Umbilical cord (tissue), 2 donors: ENCODE data around the gene PPP2R2B. TPM values are rescaled to one million over a fixed set of nuclear protein-coding genes. Genes with fewer than 3 reads are reported as not detected.
A peak's percentile ranks its signal among the peaks of the same experiment; 100 is the strongest.
"Not testable (repeated sequence)": the region's sequence is repeated elsewhere in the genome, so short reads cannot be mapped to it uniquely, and the experiment has no call there.

Experiments used
- DNase-seq: peaks from one replicate; pipeline ENCODE4 v3.0.0-alpha.2; 2015; ENCODE audit warnings: low spot score
- total RNA-seq: library from RNA; depleted of rRNA; stranded (reverse); fragments of >200 nt; gene quantifications from one replicate; pipeline ENCODE4 v1.2.3, GENCODE V29; 2014; ENCODE audit warnings: low replicate concordance; ENCODE audit not compliant: insufficient read depth

The PPP2R2B gene
- total RNA-seq, 1 donor from 2014 or later, result 5.1 TPM

DNA sequence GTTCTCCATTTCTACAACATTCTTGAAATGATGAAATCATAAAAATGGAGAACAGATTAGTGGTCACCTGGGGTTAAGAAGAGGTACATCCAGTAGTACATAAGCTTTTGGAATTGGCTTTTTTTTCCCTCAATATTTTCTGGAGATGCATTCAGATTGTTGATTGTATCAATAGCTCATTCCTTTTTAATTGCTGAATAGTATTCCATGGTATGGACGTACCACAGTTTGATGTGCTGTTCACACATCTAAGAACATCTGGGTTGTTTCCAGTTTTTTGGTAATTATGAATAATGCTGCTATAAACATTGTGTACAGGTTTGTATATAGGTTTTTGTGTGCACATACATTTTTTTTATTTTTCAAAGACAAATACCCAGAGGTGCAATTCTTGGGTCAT, 130.0 kb downstream of the PPP2R2B start:
- no peak for DNase-seq

DNA sequence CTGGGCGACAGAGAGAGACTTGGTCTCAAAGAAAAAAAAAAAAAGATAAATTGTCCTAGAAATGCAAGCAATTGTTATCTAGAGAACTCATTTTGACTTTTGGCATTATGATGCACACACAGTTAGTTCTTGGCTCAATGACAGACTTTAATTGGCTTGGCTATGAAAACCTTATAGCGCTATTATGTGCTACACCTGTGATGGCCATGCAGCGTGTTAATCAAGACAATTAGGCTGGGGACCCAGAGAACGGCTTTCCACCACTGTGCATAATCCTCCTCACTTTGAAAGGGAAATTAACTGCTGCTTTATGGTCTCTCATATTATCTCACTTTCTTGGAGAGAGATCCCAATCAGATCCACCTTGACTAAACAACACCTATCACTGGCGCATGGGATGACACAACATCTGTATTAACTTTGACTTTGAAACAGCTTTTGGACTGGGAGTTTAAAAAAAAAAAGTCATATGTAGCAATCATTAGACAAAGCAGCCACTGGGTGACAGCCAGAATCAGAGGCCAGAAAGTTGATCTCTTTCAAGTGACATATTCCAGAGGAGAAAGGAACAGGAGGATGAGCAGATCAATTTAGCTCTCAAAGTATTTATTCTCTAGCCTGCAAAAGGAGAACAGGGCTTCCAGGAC, 132.5 kb downstream of the PPP2R2B start:
- DNase-seq, result no peak

GRCh38 chr5:146744068-146744745, 134.3 kb downstream of the PPP2R2B start:
- no peak for DNase-seq

GRCh38 chr5:146734936-146735577, 143.5 kb downstream of the PPP2R2B start:
- DNase-seq, result peak; percentile 29

DNA sequence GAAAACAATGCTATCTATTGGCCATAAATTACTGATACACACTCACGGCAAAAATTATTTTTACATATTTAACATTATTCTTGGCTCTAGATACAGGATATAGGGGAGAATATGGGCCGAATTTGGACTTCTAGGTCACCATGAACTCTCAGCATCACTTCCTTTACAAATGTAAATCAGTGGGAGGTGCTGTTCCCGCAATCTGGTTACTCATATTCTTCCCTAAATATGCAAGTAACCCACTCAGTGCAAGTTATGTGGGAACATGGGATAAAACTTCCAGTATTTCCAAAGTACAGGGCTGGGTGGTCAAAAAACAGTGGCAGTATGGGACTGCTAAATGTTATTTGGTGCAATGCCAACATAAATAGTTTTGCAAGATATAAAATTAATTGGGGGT, 145.6 kb downstream of the PPP2R2B start:
- DNase-seq, result no peak

- peak; percentile 64 for DNase-seq
Measured at GRCh38 chr5:146731909-146732659, 146.5 kb downstream of the PPP2R2B start.

DNA sequence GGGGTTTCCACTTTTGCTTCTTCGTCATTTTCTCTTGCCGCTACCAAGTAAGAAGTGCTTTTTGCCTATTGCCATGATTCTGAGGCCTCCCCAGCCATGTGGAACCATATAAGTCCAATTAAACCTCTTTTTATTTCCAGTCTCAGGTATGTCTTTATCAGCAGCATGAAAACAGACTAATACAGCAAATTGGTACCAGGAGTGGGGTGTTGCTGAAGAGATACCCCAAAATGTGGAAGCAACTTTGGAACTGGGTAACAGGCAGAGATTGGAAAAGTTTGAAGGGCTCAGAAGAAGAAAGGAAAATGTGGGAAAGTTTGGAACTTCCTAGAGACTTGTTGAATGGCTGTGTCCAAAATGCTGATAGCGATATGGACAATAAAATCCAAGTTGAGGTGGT, 149.8 kb downstream of the PPP2R2B start:
- DNase-seq, result not testable (repeated sequence)

DNA sequence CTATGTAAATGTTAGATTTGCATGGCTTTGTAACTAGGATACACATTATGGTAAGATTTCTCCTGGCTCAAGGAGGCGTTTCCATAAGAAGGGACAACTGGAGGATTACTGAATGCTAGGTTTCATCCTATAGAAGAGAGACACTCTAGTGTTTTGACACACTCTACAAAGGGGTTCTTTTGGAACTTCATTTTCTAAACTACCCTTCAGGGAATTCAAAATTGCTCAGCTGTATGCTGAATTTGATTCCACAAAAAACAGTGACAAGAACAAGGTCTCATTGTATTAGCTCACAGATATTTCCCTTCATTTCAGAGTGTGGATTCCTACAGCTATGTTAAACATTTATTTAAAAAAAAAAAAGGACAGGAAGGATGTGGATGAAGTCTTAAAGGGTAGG, 151.7 kb downstream of the PPP2R2B start:
- no peak for DNase-seq

DNA sequence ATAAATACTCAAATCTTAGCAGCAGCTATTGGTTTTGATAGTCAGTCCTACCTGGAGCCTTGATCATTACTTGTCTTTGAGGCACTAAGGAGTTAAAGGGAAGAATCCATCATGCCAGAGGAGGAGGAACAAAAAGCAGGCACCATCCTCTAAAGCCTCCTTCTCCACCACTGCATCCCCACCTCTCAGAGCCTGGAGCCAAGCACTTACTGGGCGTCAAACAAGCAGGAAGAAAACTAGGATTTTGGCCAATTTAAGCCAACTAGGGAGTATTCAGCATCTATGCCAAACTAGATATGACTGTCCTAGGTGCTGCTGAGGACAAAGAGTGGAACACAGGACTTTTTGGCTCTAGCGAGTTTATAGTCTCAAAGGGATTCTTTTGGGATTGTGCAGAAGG, 152.5 kb downstream of the PPP2R2B start:
- DNase-seq, result peak; percentile 21

DNA sequence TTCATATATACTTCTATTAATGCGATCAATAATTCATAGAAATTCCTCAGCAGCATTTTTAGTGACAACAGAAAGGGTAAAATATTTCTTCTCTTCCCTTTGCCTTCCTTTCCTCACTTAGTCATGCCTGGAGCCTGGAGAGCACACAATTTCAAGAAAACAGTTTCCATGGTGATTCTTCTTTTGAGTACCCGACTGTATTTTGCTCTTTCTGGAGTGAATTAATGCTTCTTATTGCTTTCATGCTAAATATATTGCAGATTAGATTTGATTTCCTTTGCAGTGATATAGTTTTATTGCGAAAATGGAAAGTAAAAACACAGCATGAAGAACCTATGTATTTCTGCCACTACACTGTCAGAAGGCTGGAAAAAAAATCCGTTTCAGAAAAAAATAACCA, 153.5 kb downstream of the PPP2R2B start:
- DNase-seq, result peak; percentile 67

GRCh38 chr5:146722361-146722779, 156.2 kb downstream of the PPP2R2B start:
- DNase-seq, result peak; percentile 68

DNA sequence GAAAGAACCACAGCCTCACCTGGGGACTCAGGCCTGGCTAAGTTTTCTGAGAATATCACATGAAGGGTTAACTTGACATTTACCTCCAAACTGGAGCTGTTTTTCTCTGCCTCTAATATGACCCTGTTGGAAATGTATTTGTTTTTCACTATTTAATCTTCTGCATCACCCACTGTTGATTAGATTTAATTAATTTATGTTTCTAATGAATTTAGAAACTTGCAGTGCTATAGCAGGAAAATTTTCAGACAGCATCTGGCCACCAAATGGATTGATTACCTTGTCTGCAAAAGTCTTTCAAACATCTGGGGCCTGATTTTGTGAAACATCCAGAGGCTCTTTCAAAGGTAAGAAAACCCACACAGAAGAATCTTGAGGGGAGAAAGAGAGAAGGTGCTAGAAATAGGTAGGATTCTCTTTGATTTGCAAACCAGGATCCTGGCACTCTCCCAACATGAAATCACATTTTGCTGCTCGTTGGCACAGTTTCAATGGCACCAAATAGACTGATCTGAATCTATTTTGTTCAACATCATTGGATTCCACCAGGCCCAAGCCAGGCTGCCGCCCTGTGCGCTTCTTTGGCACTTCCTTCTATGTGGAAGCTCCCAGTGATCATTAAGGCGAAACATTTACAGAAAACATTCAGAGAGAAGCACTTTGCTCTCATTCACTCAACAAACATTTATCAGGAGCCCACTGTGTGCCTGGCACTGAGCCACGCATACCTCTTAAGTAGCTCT, 157.3 kb downstream of the PPP2R2B start:
- DNase-seq, result no peak

GRCh38 chr5:146720107-146720506, 158.4 kb downstream of the PPP2R2B start:
- DNase-seq, result no peak

DNA sequence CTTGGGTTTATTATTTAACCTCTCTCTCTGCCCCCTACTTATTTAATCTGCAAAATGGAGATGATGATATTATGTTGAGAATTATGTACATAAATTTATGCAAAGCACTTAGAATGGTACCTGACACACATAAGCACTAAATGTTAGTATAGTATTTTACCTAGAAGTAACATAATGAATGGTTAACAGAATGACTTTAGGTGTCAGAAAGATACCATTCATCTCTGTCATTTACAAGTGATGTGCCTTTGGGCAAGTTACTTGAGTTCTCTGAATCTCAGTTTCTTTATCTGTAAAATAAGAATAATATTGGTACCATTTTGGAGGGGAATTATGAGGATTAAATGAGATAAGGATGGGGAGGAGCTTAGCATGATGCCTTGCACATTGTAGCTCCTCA, 159.4 kb downstream of the PPP2R2B start:
- DNase-seq, result no peak

DNA sequence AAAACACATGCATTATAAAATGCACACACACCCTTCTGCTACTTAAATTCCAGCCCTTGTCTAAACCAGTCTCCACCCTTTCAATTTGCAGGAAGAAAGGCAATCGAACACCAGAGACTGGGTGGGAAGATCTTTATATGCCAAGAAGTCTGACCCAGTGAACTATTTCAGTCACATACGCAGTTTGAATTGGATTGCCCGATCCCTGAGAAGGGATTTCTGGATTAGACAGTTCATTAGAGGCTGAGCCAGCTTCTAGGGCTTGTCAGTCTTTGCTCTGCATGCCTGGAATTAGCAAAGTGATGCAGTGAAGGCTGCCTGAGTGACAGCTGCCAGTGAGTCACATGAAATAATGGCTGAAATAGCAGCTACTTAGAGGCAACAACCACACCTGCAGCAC, 159.9 kb downstream of the PPP2R2B start:
- DNase-seq, result peak; percentile 75

DNA sequence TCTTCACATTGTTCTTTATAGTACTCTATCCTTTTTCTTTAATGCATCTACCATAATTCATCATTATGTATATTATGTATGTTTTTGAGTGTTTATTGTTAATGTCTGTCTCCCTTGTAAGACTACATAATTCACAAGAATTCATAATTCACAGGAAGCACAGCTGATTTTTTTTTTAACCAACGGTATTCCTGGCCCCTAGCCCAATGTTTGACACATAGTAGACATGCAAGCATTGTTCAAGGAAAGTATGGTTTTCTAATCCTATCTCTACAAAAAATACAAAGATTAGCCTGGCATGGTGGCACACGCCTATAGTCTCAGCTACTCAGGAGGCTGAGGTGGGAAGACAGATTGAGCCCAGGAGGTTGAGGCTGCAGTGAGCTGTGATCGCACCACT, 160.6 kb downstream of the PPP2R2B start:
- DNase-seq, result no peak

- DNase-seq, result peak; percentile 77
Measured at GRCh38 chr5:146716636-146717035, 161.9 kb downstream of the PPP2R2B start.

- no peak for DNase-seq
Measured at GRCh38 chr5:146710348-146710747, 168.2 kb downstream of the PPP2R2B start.

- DNase-seq, result no peak
Measured at GRCh38 chr5:146707316-146707715, 171.2 kb downstream of the PPP2R2B start.

DNA sequence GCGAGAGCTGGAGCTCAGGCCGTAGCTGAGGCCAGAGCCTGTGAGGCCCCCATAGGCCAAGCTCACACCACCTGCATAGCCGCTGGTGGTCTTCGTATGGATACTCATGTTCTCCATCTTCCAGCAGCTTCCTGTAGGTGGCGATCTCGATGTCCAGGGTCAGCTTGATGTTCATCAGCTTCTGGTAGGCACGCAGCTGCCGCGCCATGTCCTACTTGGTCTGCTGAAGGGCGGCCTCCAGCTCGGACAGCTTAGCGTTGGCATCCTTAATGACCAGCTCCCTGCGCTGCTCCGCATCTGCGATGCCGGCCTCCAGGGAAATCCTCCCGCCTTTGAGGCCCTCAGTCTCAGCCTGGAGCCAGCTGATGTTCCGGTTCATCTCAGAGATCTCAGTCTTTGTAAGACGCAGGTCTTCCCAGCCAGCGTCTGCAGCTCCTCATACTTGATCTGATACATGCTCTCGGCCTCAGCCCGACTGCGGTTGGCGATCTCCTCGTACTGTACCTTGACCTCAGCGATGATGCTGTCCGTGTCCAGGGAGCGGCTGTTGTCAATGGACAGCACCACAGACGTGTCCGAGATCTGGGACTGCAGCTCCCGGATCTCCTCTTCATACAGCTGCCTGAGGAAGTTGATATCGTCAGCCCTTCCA, 172.1 kb downstream of the PPP2R2B start:
- no peak for DNase-seq
